Ishikawa (cell line): Measurements from ENCODE around the gene COQ2.

ENCODE experiments used
- CEBPB ChIP-seq: IDR thresholded peaks from 2 replicates; pipeline ENCODE4 v1.6.1; 2012
- CREB1 ChIP-seq: IDR thresholded peaks from 2 replicates; pipeline ENCODE4 v1.6.1; 2012; ENCODE audit warnings: low read depth
- EGR1 ChIP-seq: IDR thresholded peaks from 2 replicates; pipeline ENCODE4 v1.6.1; 2012
- EP300 ChIP-seq: IDR thresholded peaks from 2 replicates; pipeline ENCODE4 v1.6.1; 2012; ENCODE audit warnings: borderline replicate concordance
- FOXM1 ChIP-seq: IDR thresholded peaks from 2 replicates; pipeline ENCODE4 v1.6.1; 2012; ENCODE audit warnings: low read depth, borderline replicate concordance
- NFIC ChIP-seq: IDR thresholded peaks from 2 replicates; pipeline ENCODE4 v1.6.1; 2012
- RAD21 ChIP-seq: IDR thresholded peaks from 2 replicates; pipeline ENCODE4 v1.6.1; 2012; ENCODE audit warnings: low read depth
- TAF1 ChIP-seq: IDR thresholded peaks from 2 replicates; pipeline ENCODE4 v1.6.1; 2012; ENCODE audit warnings: low read depth, mild to moderate bottlenecking
- TCF12 ChIP-seq: IDR thresholded peaks from 2 replicates; pipeline ENCODE4 v1.6.1; 2012; ENCODE audit warnings: low read depth
- TEAD4 ChIP-seq: IDR thresholded peaks from 2 replicates; pipeline ENCODE4 v1.6.1; 2012
- YY1 ChIP-seq: IDR thresholded peaks from 2 replicates; pipeline ENCODE4 v1.6.1; 2012; ENCODE audit warnings: low read depth
- ZBTB7A ChIP-seq: IDR thresholded peaks from 2 replicates; pipeline ENCODE4 v1.6.1; 2012; ENCODE audit warnings: low read depth
- TF ChIP-seq, protein P1 (sequence below): IDR thresholded peaks from 2 replicates; pipeline ENCODE4 v1.6.1; 2012
- TF ChIP-seq, protein P2 (sequence below): IDR thresholded peaks from 2 replicates; pipeline ENCODE4 v1.6.1; 2012
- TF ChIP-seq, protein P3 (sequence below): IDR thresholded peaks from 2 replicates; pipeline ENCODE4 v1.6.1; 2012; ENCODE audit warnings: low read depth, mild to moderate bottlenecking

The COQ2 gene, protein sequence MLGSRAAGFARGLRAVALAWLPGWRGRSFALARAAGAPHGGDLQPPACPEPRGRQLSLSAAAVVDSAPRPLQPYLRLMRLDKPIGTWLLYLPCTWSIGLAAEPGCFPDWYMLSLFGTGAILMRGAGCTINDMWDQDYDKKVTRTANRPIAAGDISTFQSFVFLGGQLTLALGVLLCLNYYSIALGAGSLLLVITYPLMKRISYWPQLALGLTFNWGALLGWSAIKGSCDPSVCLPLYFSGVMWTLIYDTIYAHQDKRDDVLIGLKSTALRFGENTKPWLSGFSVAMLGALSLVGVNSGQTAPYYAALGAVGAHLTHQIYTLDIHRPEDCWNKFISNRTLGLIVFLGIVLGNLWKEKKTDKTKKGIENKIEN

DNA sequence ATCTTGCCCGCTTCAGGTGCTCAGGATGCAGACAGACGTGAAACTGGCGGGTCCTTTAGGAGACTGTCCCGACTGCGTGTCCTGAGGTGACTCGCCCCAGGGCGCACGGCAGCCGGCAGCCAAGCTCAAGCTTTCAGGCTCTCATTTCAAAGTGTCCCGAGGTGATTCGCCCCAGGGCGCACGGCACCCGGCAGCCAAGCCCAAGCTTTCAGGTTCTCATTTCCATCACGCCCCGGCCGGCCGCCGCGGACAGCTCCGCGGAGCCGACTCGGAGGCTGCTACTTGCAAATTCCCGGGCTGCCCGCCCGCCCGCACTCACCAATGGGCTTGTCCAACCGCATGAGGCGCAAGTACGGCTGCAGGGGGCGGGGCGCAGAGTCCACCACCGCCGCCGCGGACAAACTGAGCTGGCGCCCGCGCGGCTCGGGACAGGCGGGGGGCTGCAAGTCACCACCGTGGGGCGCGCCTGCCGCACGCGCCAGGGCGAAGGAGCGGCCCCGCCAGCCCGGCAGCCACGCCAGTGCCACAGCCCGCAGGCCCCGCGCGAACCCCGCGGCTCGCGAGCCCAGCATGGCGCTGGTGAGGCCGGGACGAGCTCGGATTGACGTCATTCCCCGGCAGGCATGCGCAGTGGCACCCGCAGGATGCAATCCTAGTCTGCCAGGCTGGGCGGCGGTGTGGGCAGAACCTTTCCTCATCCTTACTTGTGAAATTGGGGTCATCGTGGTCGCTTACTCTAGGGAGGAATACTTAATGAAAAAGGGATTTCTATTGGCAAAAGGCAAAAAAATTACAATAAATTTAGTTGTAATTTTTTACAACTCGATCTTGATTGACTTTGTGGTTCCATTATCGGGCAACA lies at the start of gene COQ2:
COQ2 (minus strand) TSS at position 606 of the 862 bp plus-strand sequence; CDS start at position 572, 34 bp downstream.
- TF ChIP-seq, protein P1, sequence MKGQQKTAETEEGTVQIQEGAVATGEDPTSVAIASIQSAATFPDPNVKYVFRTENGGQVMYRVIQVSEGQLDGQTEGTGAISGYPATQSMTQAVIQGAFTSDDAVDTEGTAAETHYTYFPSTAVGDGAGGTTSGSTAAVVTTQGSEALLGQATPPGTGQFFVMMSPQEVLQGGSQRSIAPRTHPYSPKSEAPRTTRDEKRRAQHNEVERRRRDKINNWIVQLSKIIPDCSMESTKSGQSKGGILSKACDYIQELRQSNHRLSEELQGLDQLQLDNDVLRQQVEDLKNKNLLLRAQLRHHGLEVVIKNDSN = no peak
- TF ChIP-seq, protein P2, sequence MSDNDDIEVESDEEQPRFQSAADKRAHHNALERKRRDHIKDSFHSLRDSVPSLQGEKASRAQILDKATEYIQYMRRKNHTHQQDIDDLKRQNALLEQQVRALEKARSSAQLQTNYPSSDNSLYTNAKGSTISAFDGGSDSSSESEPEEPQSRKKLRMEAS = peak; percentile 82
- TF ChIP-seq TAF1 (peak; percentile 57; the same call in 1 of the 2 replicates), RAD21 (no peak), ZBTB7A (no peak), NFIC (peak; percentile 25; the same call in 1 of the 2 replicates), TCF12 (no peak), TEAD4 (peak; percentile 36), EP300 (peak; percentile 13; the same call in 1 of the 2 replicates), EGR1 (no peak), CEBPB (no peak), CREB1 (peak; percentile 40; the same call in 1 of the 2 replicates), YY1 (peak; percentile 82), FOXM1 (0 out of 2 replicates have a peak, but pooled peaks have one; percentile 10)
- TF ChIP-seq, protein P3, sequence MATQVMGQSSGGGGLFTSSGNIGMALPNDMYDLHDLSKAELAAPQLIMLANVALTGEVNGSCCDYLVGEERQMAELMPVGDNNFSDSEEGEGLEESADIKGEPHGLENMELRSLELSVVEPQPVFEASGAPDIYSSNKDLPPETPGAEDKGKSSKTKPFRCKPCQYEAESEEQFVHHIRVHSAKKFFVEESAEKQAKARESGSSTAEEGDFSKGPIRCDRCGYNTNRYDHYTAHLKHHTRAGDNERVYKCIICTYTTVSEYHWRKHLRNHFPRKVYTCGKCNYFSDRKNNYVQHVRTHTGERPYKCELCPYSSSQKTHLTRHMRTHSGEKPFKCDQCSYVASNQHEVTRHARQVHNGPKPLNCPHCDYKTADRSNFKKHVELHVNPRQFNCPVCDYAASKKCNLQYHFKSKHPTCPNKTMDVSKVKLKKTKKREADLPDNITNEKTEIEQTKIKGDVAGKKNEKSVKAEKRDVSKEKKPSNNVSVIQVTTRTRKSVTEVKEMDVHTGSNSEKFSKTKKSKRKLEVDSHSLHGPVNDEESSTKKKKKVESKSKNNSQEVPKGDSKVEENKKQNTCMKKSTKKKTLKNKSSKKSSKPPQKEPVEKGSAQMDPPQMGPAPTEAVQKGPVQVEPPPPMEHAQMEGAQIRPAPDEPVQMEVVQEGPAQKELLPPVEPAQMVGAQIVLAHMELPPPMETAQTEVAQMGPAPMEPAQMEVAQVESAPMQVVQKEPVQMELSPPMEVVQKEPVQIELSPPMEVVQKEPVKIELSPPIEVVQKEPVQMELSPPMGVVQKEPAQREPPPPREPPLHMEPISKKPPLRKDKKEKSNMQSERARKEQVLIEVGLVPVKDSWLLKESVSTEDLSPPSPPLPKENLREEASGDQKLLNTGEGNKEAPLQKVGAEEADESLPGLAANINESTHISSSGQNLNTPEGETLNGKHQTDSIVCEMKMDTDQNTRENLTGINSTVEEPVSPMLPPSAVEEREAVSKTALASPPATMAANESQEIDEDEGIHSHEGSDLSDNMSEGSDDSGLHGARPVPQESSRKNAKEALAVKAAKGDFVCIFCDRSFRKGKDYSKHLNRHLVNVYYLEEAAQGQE = peak; percentile 64

DNA sequence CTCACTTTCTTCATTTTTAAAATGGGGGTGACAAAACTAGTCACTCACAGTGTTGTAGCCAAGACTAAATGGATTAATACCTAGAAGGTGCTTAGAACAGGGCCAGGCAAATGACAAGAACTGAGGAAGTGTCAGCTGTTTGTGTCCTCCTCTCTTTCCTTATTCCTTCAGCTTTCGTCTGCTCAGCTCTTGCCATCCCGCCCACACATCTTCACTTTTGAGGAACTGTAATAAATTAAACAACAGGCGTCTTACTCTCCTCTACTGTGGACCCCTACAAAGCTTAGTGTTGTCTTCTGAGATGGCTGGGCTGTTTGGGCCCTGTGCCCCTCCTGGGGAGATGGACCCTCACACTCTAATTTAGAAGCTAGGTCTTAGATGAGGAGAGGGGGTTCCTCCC lies 47.4 kb upstream of the COQ2 start:
- TF ChIP-seq, protein P1 = no peak

DNA sequence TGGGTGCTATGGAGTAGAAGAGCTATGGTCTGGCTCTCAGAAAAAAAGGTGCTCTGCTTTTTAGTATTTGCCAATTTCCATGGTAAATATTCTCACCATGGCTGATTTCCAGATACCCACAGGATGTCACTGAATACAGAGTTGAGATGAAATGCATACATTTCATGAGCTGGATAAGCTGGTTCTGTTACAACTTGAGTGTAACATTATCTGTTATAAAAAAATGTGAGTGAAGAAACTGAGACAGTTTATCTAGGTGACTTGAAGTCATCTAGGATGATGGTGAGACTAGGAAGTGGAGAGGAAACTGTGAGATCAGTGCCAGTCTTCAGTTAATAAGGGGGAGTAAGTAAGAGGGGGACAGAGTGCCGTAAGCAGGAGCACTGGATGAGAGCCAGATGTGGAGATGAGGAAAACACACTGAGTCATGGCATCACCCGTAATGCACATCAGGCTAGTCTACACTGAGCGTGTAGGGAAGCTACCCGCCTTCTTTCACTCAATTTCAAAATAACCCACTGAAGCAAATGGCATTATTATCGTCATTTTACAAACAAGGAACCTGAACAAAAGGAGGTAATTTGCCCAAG lies 45.0 kb upstream of the COQ2 start:
- no peak for TF ChIP-seq ZBTB7A
- no peak for TF ChIP-seq FOXM1
- TF ChIP-seq NFIC = no peak
- no peak for TF ChIP-seq CEBPB
- TF ChIP-seq TAF1 = no peak
- no peak for TF ChIP-seq CREB1
- no peak for TF ChIP-seq TEAD4
- no peak for TF ChIP-seq EGR1
- no peak for TF ChIP-seq RAD21
- TF ChIP-seq, protein P2 = no peak
- TF ChIP-seq, protein P1 = no peak
- no peak for TF ChIP-seq YY1

DNA sequence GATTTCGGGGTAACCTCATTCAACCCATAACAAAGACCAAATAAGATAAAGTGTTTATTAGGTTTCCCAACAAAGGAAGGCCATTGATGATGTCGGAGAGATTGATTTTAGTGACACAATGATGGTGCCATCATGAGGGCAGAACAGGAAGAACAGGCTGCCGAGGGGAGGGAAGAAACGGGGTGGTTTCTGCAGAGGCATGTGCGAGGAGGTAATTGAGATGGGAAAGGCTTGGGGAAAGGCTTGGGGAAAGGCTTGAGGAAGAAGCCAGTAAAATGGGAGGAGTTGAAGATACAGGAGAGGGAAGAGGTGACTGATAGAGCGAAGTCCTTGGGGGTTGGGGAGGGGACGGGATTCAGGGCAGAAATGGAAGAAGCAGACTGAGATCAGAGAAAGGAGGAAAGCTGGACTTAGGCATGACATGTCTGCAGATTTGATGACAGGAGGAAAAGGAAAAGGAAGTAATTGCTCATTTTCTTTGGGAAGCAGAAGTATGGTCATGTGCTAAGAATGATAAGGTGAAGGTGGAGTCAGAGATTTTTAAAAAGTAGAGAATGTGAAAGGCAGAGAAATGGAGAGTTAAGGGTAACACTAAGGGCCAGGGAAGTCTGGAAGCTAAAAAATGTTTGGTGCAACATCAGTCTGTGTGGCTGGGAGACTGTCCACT lies 44.1 kb upstream of the COQ2 start:
- TF ChIP-seq EP300 (no peak), YY1 (no peak), FOXM1 (no peak), EGR1 (no peak), TAF1 (no peak), RAD21 (no peak), CEBPB (no peak), TEAD4 (no peak), NFIC (no peak), CREB1 (no peak), ZBTB7A (no peak), TCF12 (no peak)
- TF ChIP-seq, protein P3 = no peak
- TF ChIP-seq, protein P2 = no peak
- TF ChIP-seq, protein P1 = no peak
